Inflammatory macrophage treated with lipopolysaccharide for 1 hour (primary cell): ENCODE data around the gene ARHGAP27.

Experiments
- DNase-seq, 2 donors: peaks; one replicate each; pipeline ENCODE4 v3.0.0-alpha.2; 2020 to 2022

Gene ARHGAP27

DNA sequence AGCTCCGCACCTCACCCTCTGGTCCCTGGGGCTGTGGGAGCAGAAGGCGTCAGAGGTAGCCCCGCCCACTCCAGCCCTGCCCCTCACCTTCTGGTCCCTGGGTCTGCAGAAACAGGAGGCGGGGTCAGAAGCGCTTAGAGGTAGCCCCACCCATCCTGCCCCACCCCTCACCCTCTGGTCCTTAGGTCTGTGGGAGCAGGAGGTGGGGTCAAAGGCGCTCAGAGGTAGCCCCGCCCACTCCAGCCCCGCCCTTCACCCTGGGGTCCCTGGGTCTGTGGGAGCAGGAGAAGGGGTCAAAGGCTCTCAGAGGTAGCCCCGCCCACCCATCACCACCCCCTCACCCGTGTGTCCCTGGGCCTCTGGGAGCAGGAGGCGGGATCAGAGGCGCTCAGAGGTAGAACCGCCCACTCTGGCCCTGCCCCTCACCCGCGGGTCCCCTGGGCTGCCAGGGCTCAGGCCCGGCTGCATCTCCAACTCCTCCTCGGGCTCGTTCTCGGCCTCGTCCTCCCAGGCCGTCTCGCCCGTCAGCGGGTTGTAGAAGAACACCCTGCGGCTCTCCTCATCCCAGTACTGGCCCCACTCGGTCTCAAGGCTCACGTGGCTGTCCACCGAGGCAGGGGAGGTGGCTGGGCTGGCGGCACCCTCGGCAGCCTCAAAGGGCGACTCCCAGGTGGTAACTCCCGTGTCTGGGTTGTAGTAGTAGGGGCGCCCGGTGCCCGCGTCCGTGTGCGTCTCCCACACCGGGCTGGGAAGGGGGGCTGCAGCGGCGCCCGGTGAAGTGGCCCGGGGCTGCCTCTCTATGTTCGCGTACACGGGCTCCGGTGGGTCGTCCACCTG lies 27.2 kb downstream of the ARHGAP27 start:
- no peak for DNase-seq

DNA sequence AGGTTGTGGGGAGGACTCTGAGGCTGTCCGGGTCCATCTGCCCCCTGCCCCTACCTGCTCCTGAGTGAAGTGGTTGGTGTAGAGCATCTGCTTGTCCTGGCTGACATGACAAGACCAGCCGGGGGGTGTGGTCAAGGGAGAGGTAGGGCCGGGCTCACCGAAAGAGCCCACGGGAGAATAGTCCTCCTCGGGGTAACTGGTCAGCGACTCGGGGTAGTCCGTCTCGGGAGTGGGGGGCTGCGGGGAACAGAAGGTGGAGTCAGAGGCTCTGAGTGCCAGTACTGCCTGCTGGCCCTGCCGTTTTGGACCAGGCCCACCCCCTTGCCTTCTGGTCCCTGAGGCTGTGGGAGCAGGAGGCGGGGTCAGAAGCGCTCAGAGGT lies 27.8 kb downstream of the ARHGAP27 start:
- no peak for DNase-seq

DNA sequence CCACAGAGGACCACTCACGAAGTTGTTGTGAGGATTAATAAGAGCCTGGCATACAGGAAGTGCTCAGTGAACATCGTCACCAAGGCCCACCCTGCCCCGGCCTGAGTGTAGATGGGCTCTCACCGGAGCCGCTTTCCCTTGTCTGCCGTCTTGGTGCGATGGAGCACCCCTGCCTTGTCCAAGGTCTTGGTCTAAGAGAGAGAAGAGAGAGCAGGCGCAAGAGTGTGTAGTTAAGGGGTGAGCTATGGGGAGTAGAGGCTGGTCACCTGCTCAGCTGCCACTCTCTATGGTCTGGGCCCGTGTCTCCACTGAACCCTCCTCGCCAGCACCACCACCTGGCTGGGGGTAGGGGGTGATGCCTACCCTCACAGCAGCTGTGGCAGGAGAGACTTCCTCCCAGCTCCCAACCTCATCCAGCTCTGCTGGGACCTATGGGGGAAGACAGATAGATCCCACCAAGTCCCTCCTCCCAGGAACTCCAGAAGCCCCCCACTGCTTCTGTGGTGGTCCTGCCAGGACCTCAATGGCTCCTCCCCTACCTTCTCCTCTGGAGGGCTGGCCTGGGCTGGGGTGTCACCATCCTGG lies 28.7 kb downstream of the ARHGAP27 start:
- no peak for DNase-seq

DNA sequence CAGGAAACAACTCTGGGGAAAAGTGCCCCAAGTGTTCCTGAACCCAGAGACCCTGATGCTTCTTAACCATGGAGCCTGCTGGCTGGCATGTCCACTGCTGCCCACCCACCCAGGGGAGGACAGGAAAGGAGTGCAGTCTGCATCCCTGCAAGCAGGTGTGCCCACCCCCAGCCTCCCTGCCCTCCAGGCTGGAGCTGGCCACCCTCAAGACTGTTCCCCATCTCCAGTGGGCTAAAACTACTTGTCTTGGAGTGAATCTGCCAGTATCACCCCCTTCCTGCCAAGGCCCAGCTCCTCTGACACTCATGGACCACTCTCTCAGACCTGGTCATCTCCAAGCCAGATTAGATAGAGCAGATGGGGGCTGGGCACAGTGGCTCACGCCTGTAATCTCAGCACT lies 29.8 kb downstream of the ARHGAP27 start:
- no peak for DNase-seq

DNA sequence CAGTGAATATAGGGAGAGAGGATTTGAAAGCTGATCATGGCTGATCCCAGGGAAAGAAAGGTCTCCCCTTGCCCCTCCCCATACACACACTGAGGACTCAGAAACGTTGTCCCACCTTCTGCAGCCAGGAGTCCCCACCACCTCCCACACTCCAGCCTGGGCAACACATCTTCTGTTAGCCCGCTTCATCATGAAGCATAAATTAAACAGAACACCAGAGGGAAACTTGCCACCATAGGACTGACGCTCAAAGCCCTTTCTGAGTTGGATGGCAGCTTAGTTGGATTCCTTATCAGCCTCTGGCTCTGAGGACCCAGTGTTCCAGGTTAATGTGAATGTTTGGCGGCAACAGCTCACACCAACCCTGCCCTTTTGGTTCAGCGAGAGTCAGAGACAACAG lies 33.9 kb downstream of the ARHGAP27 start:
- DNase-seq: no peak

DNA sequence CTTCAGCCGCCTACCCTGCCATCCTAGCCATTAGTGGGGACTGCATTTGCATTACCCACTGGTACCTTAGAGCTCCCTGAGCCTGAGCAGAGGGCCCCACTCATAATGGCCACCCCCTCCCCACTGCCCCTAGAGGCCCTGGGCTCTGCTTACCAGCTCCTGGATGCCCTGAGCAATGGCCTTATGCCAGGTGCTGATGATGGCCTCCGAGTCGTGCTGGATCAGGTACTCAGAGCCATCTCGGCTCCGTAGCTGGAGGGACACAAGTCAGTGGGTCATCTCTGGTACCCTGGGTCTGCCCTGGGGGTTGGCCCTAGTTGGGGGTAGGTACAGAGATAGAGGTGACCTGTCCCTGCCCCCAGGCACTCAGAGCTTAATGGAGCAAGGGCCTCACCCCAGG lies 34.9 kb downstream of the ARHGAP27 start:
- DNase-seq: no peak

DNA sequence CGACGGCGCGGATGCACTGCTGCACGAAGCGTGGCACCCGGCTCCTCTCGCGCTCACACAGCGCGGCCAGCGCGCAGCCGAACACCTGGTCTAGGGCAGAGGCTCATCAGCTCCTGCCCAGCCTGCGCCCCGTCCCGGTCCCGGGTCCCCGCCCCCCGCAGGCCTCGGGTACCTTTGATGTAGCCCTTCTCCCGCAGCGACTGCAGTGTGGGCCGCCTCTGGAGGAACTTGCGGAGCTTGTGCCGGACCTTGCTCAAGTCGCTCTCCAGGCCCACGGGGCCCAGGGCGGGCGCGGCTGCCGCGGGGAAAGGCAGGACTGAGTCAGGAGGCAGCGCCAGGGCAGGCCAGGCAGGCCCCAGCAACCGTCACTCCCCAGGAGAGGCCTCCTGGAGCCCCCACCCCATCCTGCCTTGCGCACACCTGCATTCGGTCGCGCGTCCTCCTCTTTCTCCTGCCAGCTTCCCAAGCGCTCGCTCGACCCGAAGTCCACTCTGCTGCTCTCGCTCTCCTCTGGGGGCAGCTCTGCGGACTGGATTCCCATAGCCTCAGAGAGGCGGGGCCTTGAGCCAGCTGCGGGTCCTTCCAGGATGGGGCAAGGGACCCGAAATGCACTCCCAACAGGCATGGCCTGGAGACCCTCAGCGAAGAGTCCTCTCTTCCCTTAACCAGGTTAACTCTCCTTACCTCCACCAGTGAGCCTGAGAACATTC lies 36.0 kb downstream of the ARHGAP27 start:
- no peak for DNase-seq

DNA sequence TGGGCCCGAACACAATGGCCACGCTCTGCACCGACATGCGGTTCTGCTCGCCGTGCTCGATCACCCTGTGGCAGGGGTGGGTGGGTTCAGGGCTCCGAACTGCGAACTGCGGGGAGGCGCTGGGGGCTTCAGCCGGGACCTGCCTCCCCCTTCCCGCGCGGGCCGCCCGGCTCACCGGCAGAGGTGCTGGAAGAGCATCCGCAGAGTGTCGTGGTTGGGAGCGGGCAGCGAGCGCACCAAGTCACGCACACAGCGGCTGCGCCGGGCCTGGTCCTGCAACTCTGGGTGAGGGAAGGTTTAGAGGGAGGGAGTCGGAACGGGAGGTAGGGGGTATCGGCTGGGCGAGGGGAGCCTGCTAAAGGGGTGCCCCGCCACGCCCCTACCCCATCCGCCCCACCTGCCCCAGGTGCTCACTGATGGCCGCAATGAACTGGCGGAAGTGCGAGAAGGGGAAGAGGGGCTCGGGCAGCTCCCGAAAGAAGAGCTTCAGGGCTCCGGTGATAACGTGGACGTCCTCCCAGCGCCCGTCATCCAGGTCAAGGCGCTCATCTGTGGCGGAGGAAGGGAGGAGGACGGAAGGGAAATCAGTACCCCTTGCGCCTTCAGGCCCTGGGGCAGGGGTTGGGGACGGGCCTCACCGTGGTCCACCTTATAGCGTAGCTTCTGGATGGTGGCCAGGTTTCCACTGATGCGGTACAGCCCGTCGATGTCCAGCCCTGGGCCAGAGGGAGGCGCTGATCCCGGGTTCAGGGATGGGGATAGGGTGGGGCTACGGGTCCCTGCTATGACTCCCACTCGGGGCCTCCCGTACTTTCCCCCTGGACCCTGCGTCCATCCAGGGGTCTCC lies 36.9 kb downstream of the ARHGAP27 start:
- no peak for DNase-seq

DNA sequence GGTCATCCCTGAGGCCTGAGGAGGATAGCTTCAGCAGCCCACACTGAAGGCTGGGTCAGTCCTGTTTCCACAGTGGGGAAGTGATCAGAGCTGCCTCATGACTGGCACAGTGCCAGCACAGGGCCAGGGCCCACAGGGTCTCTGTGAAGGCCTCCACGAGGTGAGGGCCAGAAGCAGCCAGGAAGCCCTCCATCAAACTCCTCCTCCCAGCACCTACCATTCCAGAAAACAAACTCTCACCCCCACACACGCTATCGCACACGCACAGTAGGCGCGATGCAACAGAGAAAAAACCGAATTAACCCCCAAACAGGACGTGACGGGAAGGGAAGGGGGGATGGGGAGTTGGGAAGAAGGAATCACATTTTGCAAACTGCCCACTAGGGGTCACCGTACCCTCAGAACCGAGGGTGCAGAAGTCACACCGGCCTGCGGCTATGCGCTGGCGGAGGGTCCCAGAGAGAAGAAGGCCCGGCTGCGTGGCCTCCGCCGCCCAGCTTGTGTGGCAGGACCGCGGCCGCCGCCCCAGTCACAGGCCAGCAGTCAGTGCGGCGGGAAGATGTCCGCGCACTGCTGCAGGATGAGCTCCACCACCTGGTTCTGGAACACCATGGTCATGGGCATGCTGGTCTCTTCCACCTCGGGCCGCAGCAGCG lies 37.6 kb downstream of the ARHGAP27 start:
- DNase-seq: peak; percentile 27 to 56

DNA sequence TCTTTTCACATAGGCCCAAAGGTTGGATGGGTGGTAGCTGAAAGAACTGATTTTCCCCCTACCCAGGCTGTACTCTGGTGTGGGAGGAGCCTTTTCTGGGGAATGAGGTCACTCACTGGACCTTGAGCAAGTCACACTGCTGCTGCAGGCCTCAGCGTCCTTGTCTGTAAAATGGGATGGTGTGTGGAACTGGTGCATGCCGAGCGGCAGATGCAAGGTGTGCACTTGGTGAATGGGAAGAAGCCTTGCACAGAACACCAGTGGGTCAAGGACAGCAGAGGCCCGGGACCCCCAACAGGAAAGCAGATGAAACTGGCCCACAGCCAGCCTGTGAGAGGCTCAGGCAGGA lies 38.1 kb downstream of the ARHGAP27 start:
- DNase-seq: no peak

DNA sequence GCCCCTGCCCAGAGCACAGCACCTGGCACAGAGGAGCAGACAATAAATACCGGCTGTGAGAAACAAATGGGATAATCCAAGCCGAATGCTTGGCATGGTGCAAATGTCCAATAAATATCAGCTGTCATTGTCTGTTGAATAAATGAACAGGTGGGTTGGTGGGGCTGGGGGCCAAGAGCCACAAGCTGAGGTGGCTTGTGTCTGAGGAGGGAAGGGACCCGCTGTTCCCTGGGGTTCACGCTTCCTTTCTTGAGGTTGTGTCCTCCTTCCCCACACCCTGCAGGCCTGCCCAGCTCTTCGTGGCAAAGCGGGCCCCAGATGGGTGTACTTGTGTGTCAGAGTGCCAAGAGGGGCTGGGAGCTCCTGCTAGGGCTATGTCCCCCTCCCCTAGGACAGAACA lies 38.6 kb downstream of the ARHGAP27 start:
- DNase-seq: no peak

DNA sequence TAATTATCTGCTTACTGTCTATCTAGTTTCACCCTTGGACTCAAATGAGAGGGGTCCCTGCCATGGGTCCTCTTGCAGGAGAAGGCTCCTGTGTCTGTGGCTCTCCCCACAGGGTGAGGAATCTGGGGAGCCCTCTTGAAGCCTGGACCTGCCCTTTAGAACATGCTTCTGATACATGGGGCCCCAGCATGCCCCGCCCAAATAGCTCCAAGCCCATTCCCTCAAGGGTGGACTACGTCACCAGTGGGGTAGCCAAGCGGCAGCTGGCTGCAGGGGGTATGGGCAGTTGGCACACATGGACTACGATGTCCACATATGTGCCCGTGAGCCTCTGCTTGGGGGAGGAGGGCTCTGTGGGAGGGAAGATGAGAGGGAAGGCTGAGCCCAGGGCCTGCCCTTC lies 39.3 kb downstream of the ARHGAP27 start:
- DNase-seq: no peak

DNA sequence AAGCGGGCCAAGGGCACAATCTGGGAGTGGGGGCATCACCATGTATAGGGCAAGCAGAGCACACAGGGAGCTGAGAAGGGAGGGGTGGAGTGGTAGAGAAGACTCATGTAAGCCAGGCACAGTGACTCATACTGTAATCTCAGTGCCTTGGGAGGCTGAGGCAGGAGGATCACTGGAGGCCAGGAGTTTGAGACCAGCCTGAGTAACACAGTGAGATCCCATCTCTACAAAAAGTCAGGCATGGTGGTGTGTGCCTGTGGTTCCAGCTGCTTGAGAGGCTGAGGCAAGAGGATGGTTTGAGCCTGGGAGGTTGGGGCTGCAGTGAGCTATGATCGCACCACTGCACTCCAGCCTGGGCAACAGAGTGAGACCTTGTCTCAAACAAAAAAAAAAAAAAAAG lies 40.8 kb downstream of the ARHGAP27 start:
- DNase-seq: no peak

DNA sequence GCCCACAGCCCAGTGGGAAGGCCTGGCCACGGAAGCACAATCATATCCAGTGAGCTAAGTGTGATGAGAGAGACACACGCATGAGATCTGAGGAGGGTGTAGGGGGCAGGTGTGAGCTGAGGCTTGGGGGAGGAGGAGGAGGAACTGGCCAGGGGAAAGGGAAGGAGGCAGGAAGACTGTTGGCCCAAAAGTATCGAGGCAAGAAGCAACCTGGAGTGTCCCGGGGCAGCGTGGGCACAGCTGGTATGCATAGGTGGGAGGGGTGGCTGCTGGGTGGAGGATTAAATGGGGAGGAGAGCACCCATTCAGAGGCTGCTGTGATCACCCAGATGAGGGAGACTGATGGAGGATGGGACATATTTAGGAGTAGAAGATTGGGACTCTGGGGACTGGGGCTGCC lies 41.4 kb downstream of the ARHGAP27 start:
- DNase-seq: no peak

DNA sequence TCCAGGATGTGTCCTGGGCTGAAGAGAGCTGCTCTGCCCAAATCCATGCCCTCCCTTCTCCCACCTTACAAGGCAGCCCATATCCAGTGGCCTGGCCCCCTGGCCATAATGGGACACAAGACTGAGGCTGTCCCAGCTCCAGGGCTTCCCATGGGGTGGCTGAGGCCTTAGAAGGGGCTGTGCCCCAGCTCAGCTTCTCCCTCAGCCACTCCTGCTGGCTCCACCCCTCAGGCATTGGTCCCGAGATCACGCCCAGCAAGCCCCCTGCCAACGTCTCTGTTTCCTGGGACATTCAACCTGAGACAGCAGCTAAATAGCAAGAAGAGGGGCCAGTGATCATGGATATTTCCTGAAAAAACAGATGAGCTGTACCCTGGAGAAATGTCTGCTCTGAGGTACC lies 43.3 kb downstream of the ARHGAP27 start:
- DNase-seq: no peak

DNA sequence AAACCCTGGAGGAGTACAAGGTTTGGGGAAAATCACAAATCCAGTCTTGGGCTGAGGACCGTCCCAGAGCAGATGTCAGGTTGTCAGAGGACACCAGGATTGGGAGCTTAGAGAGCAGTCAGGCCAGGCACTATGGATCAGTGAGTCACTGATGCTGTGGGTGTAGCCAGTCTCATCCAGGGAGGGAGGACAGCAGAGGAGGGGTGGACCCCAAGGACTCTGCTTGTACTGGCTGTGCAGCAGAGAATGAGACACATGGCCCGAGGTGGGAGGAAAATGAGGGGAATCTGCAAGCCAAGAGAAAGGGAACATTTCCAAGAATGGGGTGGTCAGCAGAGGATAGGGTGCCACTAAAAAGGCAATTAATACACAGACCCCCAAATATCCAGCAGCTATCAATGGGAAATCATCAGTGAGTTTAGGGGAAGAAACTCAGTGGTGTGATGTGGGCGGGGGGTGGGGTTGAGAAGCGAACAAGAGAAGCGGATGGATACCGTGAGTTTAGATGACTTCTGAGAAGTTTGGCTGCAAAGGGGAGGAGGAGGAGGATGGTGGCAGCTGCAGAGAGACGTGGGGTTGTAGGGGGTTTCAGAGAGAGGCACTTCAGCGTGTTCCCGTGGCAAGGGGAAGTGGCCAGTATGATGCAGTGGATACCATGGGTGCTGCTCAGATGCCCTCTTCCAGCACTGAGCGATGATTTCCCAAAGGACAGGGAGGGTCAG lies 43.9 kb downstream of the ARHGAP27 start:
- no peak for DNase-seq

DNA sequence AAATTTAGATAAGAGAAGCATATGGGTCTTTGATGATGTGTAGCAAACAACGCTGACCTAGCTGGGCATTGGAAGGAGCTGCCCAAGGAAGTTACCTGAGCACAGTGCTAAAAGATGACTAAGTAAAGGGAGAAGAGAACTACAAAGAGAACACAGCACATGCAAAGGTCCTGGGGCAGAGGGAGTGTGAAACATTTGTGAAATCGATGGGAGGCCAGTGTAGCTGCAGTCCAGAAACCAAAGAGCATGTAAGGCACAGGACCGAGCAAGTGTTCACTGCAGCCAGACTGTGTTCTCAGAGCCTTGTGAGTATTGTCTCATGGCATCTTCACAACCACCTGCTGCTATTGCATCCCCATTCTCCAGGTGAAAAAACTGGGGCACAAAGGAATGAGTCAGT lies 44.9 kb downstream of the ARHGAP27 start:
- no peak for DNase-seq

DNA sequence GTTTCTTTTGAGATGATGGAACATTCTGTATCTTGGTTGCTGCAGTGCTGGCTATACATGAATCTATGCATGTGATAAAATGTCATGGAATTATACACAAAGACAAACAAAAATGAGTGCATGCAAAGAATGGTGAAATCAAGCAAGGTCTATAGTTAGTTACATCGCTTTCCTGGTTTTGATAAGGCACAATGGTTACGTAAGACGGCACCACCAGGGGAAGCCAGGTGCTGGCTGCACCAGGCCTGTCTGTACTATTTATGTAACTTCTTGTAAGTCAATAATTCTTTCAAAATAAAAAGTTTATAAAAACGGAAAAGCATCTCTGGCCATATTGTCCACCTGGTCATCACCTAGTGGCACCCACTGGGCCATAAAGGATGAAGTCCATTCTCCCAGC lies 46.5 kb downstream of the ARHGAP27 start:
- no peak for DNase-seq

DNA sequence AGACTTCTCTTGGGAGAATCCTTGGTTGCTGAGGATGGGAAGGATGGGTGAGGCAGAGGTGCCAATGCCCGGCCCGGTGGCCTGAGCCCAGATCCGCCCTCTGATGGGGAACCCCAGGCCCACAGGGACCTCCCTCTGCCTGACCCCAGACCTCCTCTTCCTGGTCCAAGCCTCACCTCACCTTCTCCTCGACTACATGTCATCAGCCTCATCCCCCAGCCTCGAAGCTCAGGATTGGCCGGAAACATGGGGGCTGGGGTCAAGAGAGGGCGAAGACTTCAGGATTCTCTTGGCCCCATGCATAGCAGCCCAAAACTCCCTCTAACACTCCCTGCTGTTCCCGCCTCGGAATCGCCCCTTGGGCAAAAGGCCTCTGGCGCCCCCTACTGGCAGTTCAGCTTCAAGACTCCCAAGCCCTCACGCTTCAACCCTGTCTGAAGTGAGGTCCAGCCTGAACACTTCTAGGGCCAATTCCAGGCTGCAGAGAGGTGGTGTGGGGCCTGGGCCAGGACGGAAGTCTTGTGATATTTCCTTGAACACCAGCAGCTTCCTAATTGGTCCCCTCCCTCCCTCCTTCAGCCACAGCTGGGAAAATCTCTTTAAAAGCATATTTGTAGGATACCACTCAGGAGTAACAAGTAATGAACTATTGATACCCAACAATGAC lies 47.2 kb downstream of the ARHGAP27 start:
- DNase-seq: peak; percentile 67 to 97

DNA sequence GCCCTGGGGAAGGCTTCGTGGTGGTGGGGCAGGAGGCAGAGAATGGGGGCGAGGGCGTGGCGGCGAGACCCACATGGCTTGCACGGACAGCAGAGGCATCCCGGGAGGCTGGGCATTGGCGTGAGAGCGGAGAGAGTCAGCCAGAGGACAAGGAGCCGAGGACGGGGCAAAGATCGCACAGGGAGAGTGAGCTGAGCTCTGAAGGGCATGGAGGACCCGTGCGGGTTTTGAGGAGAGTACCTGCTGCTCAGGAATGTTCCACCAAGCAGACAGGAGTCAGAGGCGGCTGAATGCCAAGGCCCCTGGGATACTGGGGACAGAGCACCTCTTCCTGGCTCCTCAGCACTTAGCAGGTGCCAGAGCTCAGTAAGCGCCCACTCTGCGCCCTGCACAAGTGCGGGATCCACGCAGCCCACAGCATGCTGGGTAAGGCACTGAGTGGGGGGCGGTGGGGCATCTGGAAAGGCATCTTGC lies 47.8 kb downstream of the ARHGAP27 start:
- DNase-seq: no peak

DNA sequence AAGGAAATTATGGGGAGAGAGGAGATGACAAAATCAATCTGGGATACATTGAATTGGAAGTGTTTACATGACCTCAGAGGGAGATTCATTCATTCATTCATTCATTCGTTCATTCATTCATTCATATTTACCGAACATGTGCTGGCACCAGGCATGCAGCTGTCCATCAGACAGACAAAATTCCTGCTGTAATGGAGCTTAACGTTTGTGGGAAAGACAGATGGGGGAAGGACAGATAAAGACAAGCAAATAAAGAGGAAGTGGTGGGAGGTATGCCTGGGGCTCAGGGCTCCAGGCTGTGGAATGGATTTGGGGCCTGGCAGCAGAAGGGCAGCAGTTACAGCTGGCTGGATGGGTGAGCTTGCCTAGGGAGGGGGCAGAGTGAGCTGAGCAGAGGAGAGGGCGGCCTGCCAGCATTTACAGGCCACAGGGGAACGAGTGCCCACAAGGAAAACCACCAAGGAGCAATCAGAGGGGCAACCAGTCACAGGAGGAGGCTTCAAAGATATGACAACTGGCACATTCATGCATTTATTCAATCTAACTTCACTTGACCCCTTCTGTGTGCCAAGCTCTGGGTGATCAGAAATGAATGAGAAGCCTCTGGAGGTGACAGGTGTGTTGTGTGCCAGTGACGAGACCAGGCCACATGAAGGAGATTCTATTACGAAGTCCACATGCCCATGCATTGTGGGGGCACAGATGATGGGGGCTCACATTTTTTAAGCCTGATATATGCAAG lies 48.5 kb downstream of the ARHGAP27 start:
- no peak for DNase-seq
